Liver (tissue), 9 donors: ENCODE measurements around the gene IL10. TPM values are rescaled to one million over a fixed set of nuclear protein-coding genes. Genes with fewer than 3 reads are reported as not detected.
"Not testable (repeated sequence)": the region's sequence is repeated elsewhere in the genome, so short reads cannot be mapped to it uniquely, and the experiment has no call there.

ENCODE experiments used
- DNase-seq: peaks from one replicate; pipeline ENCODE4 v3.0.0-alpha.2; 2017; ENCODE audit warnings: low spot score
- H3K27ac ChIP-seq, 2 donors: one replicate each; pipeline ENCODE4 v1.7.0; 2013; ENCODE audit warnings: inconsistent platforms in 2 of 2, low read length in 2 of 2, control low read depth in 1 of 2, low read depth in 1 of 2, mild to moderate bottlenecking in 1 of 2
- H3K27me3 ChIP-seq, 4 donors: one replicate each; pipeline versions ENCODE4 v1.6.1 to v1.7.0; 2013; ENCODE audit warnings: low read length in 3 of 4, inconsistent platforms in 1 of 4, mild to moderate bottlenecking in 1 of 4, moderate library complexity in 1 of 4; ENCODE audit not compliant: control insufficient read depth in 4 of 4, insufficient read depth in 4 of 4
- H3K36me3 ChIP-seq, 4 donors: one replicate each; pipeline versions ENCODE4 v1.6.1 to v1.7.0; 2013; ENCODE audit warnings: low read length in 3 of 4, mild to moderate bottlenecking in 3 of 4, low read depth in 1 of 4, moderate library complexity in 1 of 4; ENCODE audit not compliant: control insufficient read depth in 4 of 4, insufficient read depth in 3 of 4
- H3K4me1 ChIP-seq, 4 donors: one replicate each; pipeline versions ENCODE4 v1.6.1 to v1.7.0; 2013; ENCODE audit warnings: low read length in 3 of 4, mild to moderate bottlenecking in 3 of 4, moderate library complexity in 1 of 4; ENCODE audit not compliant: control insufficient read depth in 4 of 4, insufficient read depth in 4 of 4
- H3K4me3 ChIP-seq, 3 donors: one replicate each; pipeline versions ENCODE4 v1.6.1 to v1.7.0; 2013; ENCODE audit warnings: low read length in 3 of 3, control low read depth in 1 of 3, low read depth in 1 of 3, mild to moderate bottlenecking in 1 of 3
- H3K9ac ChIP-seq, 2 donors: one replicate each; pipeline ENCODE4 v1.7.0; 2013; ENCODE audit warnings: low read length in 2 of 2, mild to moderate bottlenecking in 2 of 2, moderate library complexity in 2 of 2, control low read depth in 1 of 2, low read depth in 1 of 2
- H3K9me3 ChIP-seq, 4 donors: one replicate each; pipeline versions ENCODE4 v1.6.1 to v1.7.0; 2013; ENCODE audit warnings: low read length in 3 of 4; ENCODE audit not compliant: control insufficient read depth in 4 of 4
- EGR1 ChIP-seq, 2 donors: IDR thresholded peaks; 2 replicates each; pipeline ENCODE4 v1.6.1; 2016 to 2018; ENCODE audit warnings: antibody characterized with exemption in 2 of 2, low read depth in 2 of 2
- FOXA2 ChIP-seq: IDR thresholded peaks from 2 replicates; pipeline ENCODE4 v1.6.1; 2016; ENCODE audit warnings: antibody characterized with exemption
- GABPA ChIP-seq, 2 donors: IDR thresholded peaks in 1 of 2; conservative IDR thresholded peaks in 1 of 2; 2 replicates each; pipeline ENCODE4 v1.6.1; 2016; ENCODE audit warnings: antibody characterized with exemption in 2 of 2, mild to moderate bottlenecking in 1 of 2, moderate library complexity in 1 of 2
- HNF4A ChIP-seq, 2 donors: conservative IDR thresholded peaks; 2 replicates each; pipeline ENCODE4 v1.6.1; 2016; ENCODE audit warnings: antibody characterized with exemption in 2 of 2, mild to moderate bottlenecking in 2 of 2
- JUND ChIP-seq, 2 donors: IDR thresholded peaks; 2 replicates each; pipeline ENCODE4 v1.6.1; 2016; ENCODE audit warnings: antibody characterized with exemption in 2 of 2
- NR2F2 ChIP-seq: IDR thresholded peaks from 2 replicates; pipeline ENCODE4 v1.6.1; 2016; ENCODE audit warnings: antibody characterized with exemption
- RAD21 ChIP-seq, 2 donors: IDR thresholded peaks; 2 replicates each; pipeline ENCODE4 v1.6.1; 2016; ENCODE audit warnings: antibody characterized with exemption in 2 of 2, mild to moderate bottlenecking in 2 of 2
- RXRA ChIP-seq, 2 donors: IDR thresholded peaks; 2 replicates each; pipeline ENCODE4 v1.6.1; 2017 to 2018; ENCODE audit warnings: antibody characterized with exemption in 2 of 2, mild to moderate bottlenecking in 1 of 2
- SP1 ChIP-seq: IDR thresholded peaks from 2 replicates; pipeline ENCODE4 v1.6.1; 2018; ENCODE audit warnings: antibody characterized with exemption, mild to moderate bottlenecking
- TAF1 ChIP-seq: conservative IDR thresholded peaks from 2 replicates; pipeline ENCODE4 v1.6.1; 2016; ENCODE audit warnings: antibody characterized with exemption, mild to moderate bottlenecking
- WGBS: extraction: QIAGEN DNeasy Blood & Tissue Kit; methylation state at CpG from one replicate; pipeline ENCODE4 v1.1.7; 2013; 5-methylcytosine and 5-hydroxymethylcytosine counted together
- polyA plus RNA-seq, 2 donors: library from polyadenylated mRNA; stranded (reverse) in 1 of 2; unstranded in 1 of 2; fragments of 200-250 nt in 1 of 2; fragments of >200 nt in 1 of 2; fragmentation: Nextera tagmentation in 1 of 2; extraction: Ambion mirVana in 1 of 2; gene quantifications; one replicate each; pipeline versions ENCODE4 v1.2.1 to v1.2.3, GENCODE V29; 2013 to 2015
- total RNA-seq, 2 donors: library from RNA; depleted of rRNA; stranded (reverse); fragments of >200 nt; gene quantifications; one replicate each; pipeline ENCODE4 v1.2.3, GENCODE V29; 2014
- TF ChIP-seq, protein P1 (sequence below): fragments of 150-350 bp; IDR thresholded peaks from 2 replicates; pipeline ENCODE4 v1.5.1; 2017; ENCODE audit warnings: improper control_type of control experiment, low read depth, low read length; ENCODE audit not compliant: missing input control
- TF ChIP-seq, protein P2 (sequence below): IDR thresholded peaks from 2 replicates; pipeline ENCODE4 v1.6.1; 2016; ENCODE audit warnings: antibody characterized with exemption
- TF ChIP-seq, protein P3 (sequence below): IDR thresholded peaks from 2 replicates; pipeline ENCODE4 v1.6.1; 2016; ENCODE audit warnings: antibody characterized with exemption
- TF ChIP-seq, protein P4 (sequence below): IDR thresholded peaks from 2 replicates; pipeline ENCODE4 v1.6.1; 2016; ENCODE audit warnings: antibody characterized with exemption
- TF ChIP-seq, protein P5 (sequence below): IDR thresholded peaks from 2 replicates; pipeline ENCODE4 v1.6.1; 2016; ENCODE audit warnings: antibody characterized with exemption, mild to moderate bottlenecking
- donor health status: healthy.
- donor health status: healthy.
- donor health status: healthy.
- donor health status: healthy.
- donor health status: healthy.

The IL10 gene
- total and polyA plus RNA-seq, 4 donors: 0.23 to 1.4 (median 0.59) TPM

DNA sequence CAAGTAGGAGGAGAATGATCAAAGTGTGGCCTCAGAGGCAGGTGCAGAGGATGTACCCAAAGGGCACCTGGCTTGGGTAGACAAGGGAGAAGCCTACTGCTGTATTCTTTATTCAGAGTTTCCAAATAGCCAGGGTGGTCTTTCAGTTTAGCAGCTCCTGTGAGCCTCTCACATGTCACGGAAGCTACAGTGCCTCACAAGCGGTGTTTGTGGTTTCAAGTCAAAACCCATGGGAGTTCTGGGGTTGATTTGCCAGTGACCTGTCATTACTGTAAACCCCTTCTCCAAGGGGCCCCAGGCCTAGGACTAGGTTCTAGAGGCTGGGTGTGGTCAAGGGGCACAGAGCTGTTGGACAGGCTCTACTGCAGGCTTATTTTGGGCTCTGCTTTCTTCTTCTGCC lies 10.2 kb upstream of the IL10 start:
- DNase-seq: no peak
- Histone ChIP-seq H3K4me1 (no peaks in the 10 kb centered on the region), H3K9me3 (no peaks in the 10 kb centered on the region), H3K27ac (no peak overlapping the region), H3K27me3 (no peaks in the 10 kb centered on the region), H3K36me3 (no peaks in the 10 kb centered on the region), H3K9ac (no peak overlapping the region), H3K4me3 (no peak overlapping the region)
- 90% methylated on average over 2 of the region's 2 CpGs for WGBS
- TF ChIP-seq RAD21 (IDR thresholded peaks at IDR 0.05) (no peak), SP1 (no peak), JUND (IDR thresholded peaks at IDR 0.05) (no peak), EGR1 (IDR thresholded peaks at IDR 0.05; ENCODE audit: low read depth in 2 of 2) (no peak), TAF1 (no peak)
- TF ChIP-seq, protein P1, sequence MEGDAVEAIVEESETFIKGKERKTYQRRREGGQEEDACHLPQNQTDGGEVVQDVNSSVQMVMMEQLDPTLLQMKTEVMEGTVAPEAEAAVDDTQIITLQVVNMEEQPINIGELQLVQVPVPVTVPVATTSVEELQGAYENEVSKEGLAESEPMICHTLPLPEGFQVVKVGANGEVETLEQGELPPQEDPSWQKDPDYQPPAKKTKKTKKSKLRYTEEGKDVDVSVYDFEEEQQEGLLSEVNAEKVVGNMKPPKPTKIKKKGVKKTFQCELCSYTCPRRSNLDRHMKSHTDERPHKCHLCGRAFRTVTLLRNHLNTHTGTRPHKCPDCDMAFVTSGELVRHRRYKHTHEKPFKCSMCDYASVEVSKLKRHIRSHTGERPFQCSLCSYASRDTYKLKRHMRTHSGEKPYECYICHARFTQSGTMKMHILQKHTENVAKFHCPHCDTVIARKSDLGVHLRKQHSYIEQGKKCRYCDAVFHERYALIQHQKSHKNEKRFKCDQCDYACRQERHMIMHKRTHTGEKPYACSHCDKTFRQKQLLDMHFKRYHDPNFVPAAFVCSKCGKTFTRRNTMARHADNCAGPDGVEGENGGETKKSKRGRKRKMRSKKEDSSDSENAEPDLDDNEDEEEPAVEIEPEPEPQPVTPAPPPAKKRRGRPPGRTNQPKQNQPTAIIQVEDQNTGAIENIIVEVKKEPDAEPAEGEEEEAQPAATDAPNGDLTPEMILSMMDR: no peak
- TF ChIP-seq, protein P2, sequence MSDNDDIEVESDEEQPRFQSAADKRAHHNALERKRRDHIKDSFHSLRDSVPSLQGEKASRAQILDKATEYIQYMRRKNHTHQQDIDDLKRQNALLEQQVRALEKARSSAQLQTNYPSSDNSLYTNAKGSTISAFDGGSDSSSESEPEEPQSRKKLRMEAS: no peak

DNA sequence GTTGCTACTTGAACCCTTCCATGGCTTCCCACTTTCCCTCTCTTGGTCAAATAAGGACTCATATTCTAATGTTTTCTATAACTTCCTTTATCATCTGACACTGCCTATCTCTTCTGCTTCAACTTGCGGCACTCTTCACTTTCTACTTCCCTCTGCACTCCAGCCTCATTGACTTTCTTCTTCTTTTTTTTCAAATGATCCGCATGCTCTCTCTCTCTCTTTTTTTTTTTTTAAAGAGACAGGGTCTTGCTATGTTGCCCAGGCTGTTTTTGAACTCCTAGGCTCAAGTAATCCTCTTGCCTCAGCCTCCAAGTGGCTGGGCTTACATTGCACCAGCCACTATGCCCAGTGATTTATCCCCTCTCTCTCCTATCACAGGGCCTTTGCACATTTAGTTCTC lies 7.3 kb upstream of the IL10 start:
- Histone ChIP-seq H3K27me3 (no peaks in the 10 kb centered on the region), H3K9me3 (no peaks in the 10 kb centered on the region), H3K9ac (no peak overlapping the region), H3K36me3 (no peaks in the 10 kb centered on the region), H3K27ac (no peak overlapping the region), H3K4me1 (no peaks in the 10 kb centered on the region), H3K4me3 (no peak overlapping the region)
- WGBS: 80% methylated on average over 2 of the region's 2 CpGs
- no peak for DNase-seq
- TF ChIP-seq RXRA (IDR thresholded peaks at IDR 0.05): no peak
- no peak for TF ChIP-seq HNF4A (conservative IDR thresholded peaks at IDR 0.05)
- no peak for TF ChIP-seq TAF1
- TF ChIP-seq FOXA2: no peak
- TF ChIP-seq, protein P2: no peak
- TF ChIP-seq, protein P3, sequence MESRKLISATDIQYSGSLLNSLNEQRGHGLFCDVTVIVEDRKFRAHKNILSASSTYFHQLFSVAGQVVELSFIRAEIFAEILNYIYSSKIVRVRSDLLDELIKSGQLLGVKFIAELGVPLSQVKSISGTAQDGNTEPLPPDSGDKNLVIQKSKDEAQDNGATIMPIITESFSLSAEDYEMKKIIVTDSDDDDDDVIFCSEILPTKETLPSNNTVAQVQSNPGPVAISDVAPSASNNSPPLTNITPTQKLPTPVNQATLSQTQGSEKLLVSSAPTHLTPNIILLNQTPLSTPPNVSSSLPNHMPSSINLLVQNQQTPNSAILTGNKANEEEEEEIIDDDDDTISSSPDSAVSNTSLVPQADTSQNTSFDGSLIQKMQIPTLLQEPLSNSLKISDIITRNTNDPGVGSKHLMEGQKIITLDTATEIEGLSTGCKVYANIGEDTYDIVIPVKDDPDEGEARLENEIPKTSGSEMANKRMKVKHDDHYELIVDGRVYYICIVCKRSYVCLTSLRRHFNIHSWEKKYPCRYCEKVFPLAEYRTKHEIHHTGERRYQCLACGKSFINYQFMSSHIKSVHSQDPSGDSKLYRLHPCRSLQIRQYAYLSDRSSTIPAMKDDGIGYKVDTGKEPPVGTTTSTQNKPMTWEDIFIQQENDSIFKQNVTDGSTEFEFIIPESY: no peak
- no peak for TF ChIP-seq NR2F2
- TF ChIP-seq JUND (IDR thresholded peaks at IDR 0.05): no peak
- TF ChIP-seq, protein P4, sequence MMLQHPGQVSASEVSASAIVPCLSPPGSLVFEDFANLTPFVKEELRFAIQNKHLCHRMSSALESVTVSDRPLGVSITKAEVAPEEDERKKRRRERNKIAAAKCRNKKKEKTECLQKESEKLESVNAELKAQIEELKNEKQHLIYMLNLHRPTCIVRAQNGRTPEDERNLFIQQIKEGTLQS: no peak
- no peak for TF ChIP-seq GABPA (IDR thresholded peaks at IDR 0.05 in 1 of 2, conservative IDR thresholded peaks at IDR 0.05 in 1 of 2)
- TF ChIP-seq, protein P5, sequence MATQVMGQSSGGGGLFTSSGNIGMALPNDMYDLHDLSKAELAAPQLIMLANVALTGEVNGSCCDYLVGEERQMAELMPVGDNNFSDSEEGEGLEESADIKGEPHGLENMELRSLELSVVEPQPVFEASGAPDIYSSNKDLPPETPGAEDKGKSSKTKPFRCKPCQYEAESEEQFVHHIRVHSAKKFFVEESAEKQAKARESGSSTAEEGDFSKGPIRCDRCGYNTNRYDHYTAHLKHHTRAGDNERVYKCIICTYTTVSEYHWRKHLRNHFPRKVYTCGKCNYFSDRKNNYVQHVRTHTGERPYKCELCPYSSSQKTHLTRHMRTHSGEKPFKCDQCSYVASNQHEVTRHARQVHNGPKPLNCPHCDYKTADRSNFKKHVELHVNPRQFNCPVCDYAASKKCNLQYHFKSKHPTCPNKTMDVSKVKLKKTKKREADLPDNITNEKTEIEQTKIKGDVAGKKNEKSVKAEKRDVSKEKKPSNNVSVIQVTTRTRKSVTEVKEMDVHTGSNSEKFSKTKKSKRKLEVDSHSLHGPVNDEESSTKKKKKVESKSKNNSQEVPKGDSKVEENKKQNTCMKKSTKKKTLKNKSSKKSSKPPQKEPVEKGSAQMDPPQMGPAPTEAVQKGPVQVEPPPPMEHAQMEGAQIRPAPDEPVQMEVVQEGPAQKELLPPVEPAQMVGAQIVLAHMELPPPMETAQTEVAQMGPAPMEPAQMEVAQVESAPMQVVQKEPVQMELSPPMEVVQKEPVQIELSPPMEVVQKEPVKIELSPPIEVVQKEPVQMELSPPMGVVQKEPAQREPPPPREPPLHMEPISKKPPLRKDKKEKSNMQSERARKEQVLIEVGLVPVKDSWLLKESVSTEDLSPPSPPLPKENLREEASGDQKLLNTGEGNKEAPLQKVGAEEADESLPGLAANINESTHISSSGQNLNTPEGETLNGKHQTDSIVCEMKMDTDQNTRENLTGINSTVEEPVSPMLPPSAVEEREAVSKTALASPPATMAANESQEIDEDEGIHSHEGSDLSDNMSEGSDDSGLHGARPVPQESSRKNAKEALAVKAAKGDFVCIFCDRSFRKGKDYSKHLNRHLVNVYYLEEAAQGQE: no peak

DNA sequence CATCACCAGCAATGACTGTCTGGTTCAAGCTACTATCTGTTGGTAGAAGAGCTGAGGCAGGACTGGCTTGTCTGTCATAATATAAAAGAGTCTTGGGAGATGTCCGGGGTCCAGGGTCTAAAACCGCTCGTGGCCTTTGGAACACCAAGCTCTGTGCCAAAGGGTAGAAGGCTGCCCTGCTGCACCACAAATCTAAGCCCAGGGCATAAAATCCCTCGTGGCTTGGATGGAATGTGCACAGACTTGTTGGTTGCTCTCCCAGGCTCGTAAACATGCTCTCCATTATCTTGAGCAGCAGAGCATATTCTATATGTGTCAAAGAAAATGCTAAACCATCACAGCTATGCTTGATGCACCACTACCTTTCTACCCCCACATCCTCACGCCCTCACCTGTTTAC lies 6.6 kb upstream of the IL10 start:
- not testable (repeated sequence) for H3K4me3 ChIP-seq, H3K36me3 ChIP-seq, DNase-seq, H3K27ac ChIP-seq, H3K9me3 ChIP-seq, H3K4me1 ChIP-seq, H3K9ac ChIP-seq, H3K27me3 ChIP-seq
- WGBS: 87% methylated on average over 6 of the region's 6 CpGs
